ENCODE measurements around the gene PTTG2.

GRCh38 chr4:37988670-37989069 is 28.5 kb downstream of the PTTG2 start:
- TF ChIP-seq, protein P1, sequence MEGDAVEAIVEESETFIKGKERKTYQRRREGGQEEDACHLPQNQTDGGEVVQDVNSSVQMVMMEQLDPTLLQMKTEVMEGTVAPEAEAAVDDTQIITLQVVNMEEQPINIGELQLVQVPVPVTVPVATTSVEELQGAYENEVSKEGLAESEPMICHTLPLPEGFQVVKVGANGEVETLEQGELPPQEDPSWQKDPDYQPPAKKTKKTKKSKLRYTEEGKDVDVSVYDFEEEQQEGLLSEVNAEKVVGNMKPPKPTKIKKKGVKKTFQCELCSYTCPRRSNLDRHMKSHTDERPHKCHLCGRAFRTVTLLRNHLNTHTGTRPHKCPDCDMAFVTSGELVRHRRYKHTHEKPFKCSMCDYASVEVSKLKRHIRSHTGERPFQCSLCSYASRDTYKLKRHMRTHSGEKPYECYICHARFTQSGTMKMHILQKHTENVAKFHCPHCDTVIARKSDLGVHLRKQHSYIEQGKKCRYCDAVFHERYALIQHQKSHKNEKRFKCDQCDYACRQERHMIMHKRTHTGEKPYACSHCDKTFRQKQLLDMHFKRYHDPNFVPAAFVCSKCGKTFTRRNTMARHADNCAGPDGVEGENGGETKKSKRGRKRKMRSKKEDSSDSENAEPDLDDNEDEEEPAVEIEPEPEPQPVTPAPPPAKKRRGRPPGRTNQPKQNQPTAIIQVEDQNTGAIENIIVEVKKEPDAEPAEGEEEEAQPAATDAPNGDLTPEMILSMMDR (conservative IDR thresholded peaks at IDR 0.05 in 1 of 2, IDR thresholded peaks at IDR 0.05 in 1 of 2; ENCODE audit: extremely low read depth in 1 of 2, insufficient read depth in 1 of 2, low read depth in 1 of 2, low read length in 2 of 2), result no peak
- TF ChIP-seq EZH2 (IDR thresholded peaks at IDR 0.05; ENCODE audit: borderline replicate concordance, low read length), result no peak

Data from mammary epithelial cell (primary cell).